H1 (cell line): ENCODE results near the gene PAX7. TPM values are rescaled to one million over a fixed set of nuclear protein-coding genes. Genes with fewer than 3 reads are reported as not detected.

Experiments
- CTCF ChIA-PET: fragments of 300-600 bp; sonication (Branson Sonifier 250); formaldehyde crosslinking; loops from one replicate; lab custom pipeline; 2021; ENCODE audit not compliant: partially characterized antibody; lab: Charles Lee
- POLR2A ChIA-PET: fragments of 300-600 bp; sonication (Branson Sonifier 250); formaldehyde crosslinking; loops from one replicate; lab custom pipeline; 2021; ENCODE audit warnings: inconsistent platforms; ENCODE audit not compliant: partially characterized antibody; lab: Charles Lee
- DNase-seq, 2 experiments: peaks; one replicate each; pipeline versions ENCODE4 v3.0.0 to v3.0.0-alpha.2; 2010 to 2022; ENCODE audit warnings: low spot score in 2 of 2, low read depth in 1 of 2, mixed read lengths in 1 of 2
- FAIRE-seq: peaks from 2 replicates; lab custom pipeline; 2011; peaks lifted over from hg19 to GRCh38; lab: Jason Lieb, UNC
- H2AFZ ChIP-seq: 2 replicates; pipeline ENCODE4 v1.8.1; 2012; ENCODE audit warnings: low read length, inconsistent platforms
- H2AK5ac ChIP-seq: 2 replicates; pipeline ENCODE4 v1.6.1; 2013; ENCODE audit warnings: low read depth, low read length
- H2BK120ac ChIP-seq: replicated peaks from 2 replicates; pipeline ENCODE3; 2013; ENCODE audit warnings: low read depth, low read length, inconsistent platforms
- H2BK12ac ChIP-seq: 2 replicates; pipeline ENCODE4 v1.6.1; 2013; ENCODE audit warnings: low read depth, low read length
- H2BK15ac ChIP-seq: 2 replicates; pipeline ENCODE4 v1.6.1; 2013; ENCODE audit warnings: low read length
- H2BK20ac ChIP-seq: 2 replicates; pipeline ENCODE4 v1.6.1; 2013; ENCODE audit warnings: low read length
- H2BK5ac ChIP-seq: 2 replicates; pipeline ENCODE4 v1.6.1; 2013; ENCODE audit warnings: low read depth, low read length
- H3K14ac ChIP-seq: 2 replicates; pipeline ENCODE4 v1.6.1; 2013; ENCODE audit warnings: inconsistent platforms; ENCODE audit not compliant: insufficient read length
- H3K18ac ChIP-seq: 2 replicates; pipeline ENCODE4 v1.6.1; 2013; ENCODE audit warnings: low read length; ENCODE audit errors: extremely low read depth
- H3K23ac ChIP-seq: 2 replicates; pipeline ENCODE4 v1.6.1; 2013; ENCODE audit warnings: inconsistent platforms; ENCODE audit not compliant: insufficient read length
- H3K23me2 ChIP-seq: 2 replicates; pipeline ENCODE4 v1.6.1; 2013; ENCODE audit warnings: low read depth, low read length
- H3K27ac ChIP-seq: 2 replicates; pipeline ENCODE4 v1.6.1; 2011; ENCODE audit warnings: low read depth, low read length, inconsistent platforms
- H3K27me3 ChIP-seq, 4 experiments: replicated peaks in 1 of 4; 1 replicate in 1 of 4; 2 replicates in 3 of 4; pipeline versions ENCODE4 v1.6.1 to v1.8.1; 2011 to 2013; ENCODE audit warnings: low read length in 3 of 4, mild to moderate bottlenecking in 3 of 4, inconsistent platforms in 2 of 4, mixed read lengths in 2 of 4, moderate library complexity in 1 of 4; ENCODE audit not compliant: control insufficient read depth in 3 of 4, insufficient read depth in 3 of 4; ENCODE audit errors: extremely low read depth in 1 of 4
- H3K36me3 ChIP-seq, 4 experiments: 2 replicates each; pipeline versions ENCODE4 v1.6.1 to v1.8.1; 2011 to 2013; ENCODE audit warnings: mild to moderate bottlenecking in 4 of 4, low read length in 3 of 4, moderate library complexity in 2 of 4, control low read depth in 1 of 4, inconsistent platforms in 1 of 4; ENCODE audit not compliant: insufficient read depth in 4 of 4, control insufficient read depth in 2 of 4
- H3K4ac ChIP-seq: replicated peaks from 2 replicates; pipeline ENCODE3; 2013; ENCODE audit warnings: low read length, low read depth, mixed read lengths, inconsistent platforms; ENCODE audit not compliant: insufficient read length
- H3K4me1 ChIP-seq, 4 experiments: replicated peaks in 1 of 4; 1 replicate in 1 of 4; 2 replicates in 3 of 4; pipeline versions ENCODE4 v1.6.1 to v1.8.1; 2011 to 2013; ENCODE audit warnings: low read length in 3 of 4, inconsistent platforms in 2 of 4, mixed read lengths in 1 of 4; ENCODE audit not compliant: insufficient read depth in 4 of 4, control insufficient read depth in 3 of 4
- H3K4me2 ChIP-seq, 2 experiments: 2 replicates each; pipeline versions ENCODE4 v1.6.1 to v1.8.1; 2011 to 2013; ENCODE audit warnings: low read depth in 2 of 2, low read length in 2 of 2, control low read depth in 1 of 2, inconsistent platforms in 1 of 2, mild to moderate bottlenecking in 1 of 2; ENCODE audit not compliant: insufficient read depth in 1 of 2
- H3K4me3 ChIP-seq, 4 experiments: fragments of 200-600, 300-600 bp in 1 of 4; sonication (generic), shearing (Covaris generic), sonication (Bioruptor Twin) in 1 of 4; 2 replicates each; pipeline versions ENCODE4 v1.5.1 to v1.8.1; 2011 to 2016; ENCODE audit warnings: low read length in 4 of 4, low read depth in 3 of 4, control low read depth in 2 of 4, inconsistent platforms in 2 of 4, mild to moderate bottlenecking in 2 of 4, mixed read lengths in 1 of 4, moderate library complexity in 1 of 4; ENCODE audit not compliant: insufficient read depth in 2 of 4; ENCODE audit errors: extremely low read depth in 1 of 4
- H3K56ac ChIP-seq: replicated peaks from 2 replicates; pipeline ENCODE3; 2013; ENCODE audit warnings: low read depth, mild to moderate bottlenecking, mixed read lengths, low read length, inconsistent platforms; ENCODE audit not compliant: insufficient read length
- H3K79me1 ChIP-seq: 2 replicates; pipeline ENCODE4 v1.6.1; 2013; ENCODE audit warnings: low read depth, low read length, control low read depth
- H3K79me2 ChIP-seq, 2 experiments: 2 replicates each; pipeline versions ENCODE4 v1.6.1 to v1.8.1; 2012 to 2013; ENCODE audit warnings: low read length in 2 of 2, mild to moderate bottlenecking in 2 of 2, inconsistent platforms in 1 of 2; ENCODE audit not compliant: insufficient read depth in 2 of 2, control insufficient read depth in 1 of 2
- H3K9ac ChIP-seq, 4 experiments: replicated peaks in 1 of 4; 1 replicate in 1 of 4; 2 replicates in 3 of 4; pipeline versions ENCODE4 v1.6.1 to v1.8.1; 2011 to 2013; ENCODE audit warnings: low read depth in 3 of 4, low read length in 3 of 4, control low read depth in 2 of 4, mild to moderate bottlenecking in 2 of 4, moderate library complexity in 2 of 4, inconsistent platforms in 1 of 4; ENCODE audit errors: extremely low read depth in 1 of 4
- H3K9me3 ChIP-seq, 2 experiments: 2 replicates each; pipeline versions ENCODE4 v1.6.1 to v1.8.1; 2012 to 2013; ENCODE audit warnings: mild to moderate bottlenecking in 2 of 2, moderate library complexity in 2 of 2, control low read depth in 1 of 2, inconsistent platforms in 1 of 2, low read depth in 1 of 2, low read length in 1 of 2, mixed read lengths in 1 of 2; ENCODE audit not compliant: insufficient read depth in 2 of 2
- H4K20me1 ChIP-seq, 2 experiments: replicated peaks in 1 of 2; 2 replicates each; pipeline versions ENCODE3 to v1.8.1; 2011 to 2013; ENCODE audit warnings: inconsistent platforms in 2 of 2, low read length in 2 of 2, mild to moderate bottlenecking in 1 of 2; ENCODE audit not compliant: insufficient read depth in 2 of 2, control insufficient read depth in 1 of 2
- H4K5ac ChIP-seq: 2 replicates; pipeline ENCODE4 v1.6.1; 2013; ENCODE audit warnings: low read length, low read depth, mixed read lengths, inconsistent platforms; ENCODE audit not compliant: insufficient read length
- H4K8ac ChIP-seq: 2 replicates; pipeline ENCODE4 v1.8.0; 2013; ENCODE audit warnings: mild to moderate bottlenecking, moderate library complexity, low read length, inconsistent platforms; ENCODE audit not compliant: insufficient read depth; ENCODE audit errors: extremely low read depth
- H4K91ac ChIP-seq: replicated peaks from 2 replicates; pipeline ENCODE3; 2013; ENCODE audit warnings: low read length, mixed read lengths, inconsistent platforms; ENCODE audit not compliant: insufficient read length
- CEBPB ChIP-seq: IDR thresholded peaks from 2 replicates; pipeline ENCODE4 v1.6.1; 2012; ENCODE audit warnings: low read depth, low read length
- HDAC2 ChIP-seq, 2 experiments: fragments of 300-600 bp in 1 of 2; sonication (generic) in 1 of 2; IDR thresholded peaks; 2 replicates each; pipeline ENCODE4 v1.6.1; 2011 to 2012; ENCODE audit warnings: low read depth in 2 of 2, low read length in 2 of 2, mild to moderate bottlenecking in 2 of 2, moderate library complexity in 2 of 2, borderline replicate concordance in 1 of 2, inconsistent platforms in 1 of 2
- HDAC6 ChIP-seq: IDR thresholded peaks from one replicate; pipeline ENCODE4 v1.7.1; 2012; ENCODE audit warnings: low read depth, mild to moderate bottlenecking, inconsistent platforms, low read length, moderate library complexity
- KDM1A ChIP-seq: fragments of 200-600, 300-600 bp; sonication (generic); IDR thresholded peaks from 2 replicates; pipeline ENCODE4 v1.7.1; 2016; ENCODE audit warnings: mild to moderate bottlenecking, low read length, borderline replicate concordance
- RBBP5 ChIP-seq: IDR thresholded peaks from 2 replicates; pipeline ENCODE4 v1.7.1; 2012; ENCODE audit warnings: low read depth, mild to moderate bottlenecking, inconsistent platforms, low read length, moderate library complexity, borderline replicate concordance
- SIN3A ChIP-seq, 2 experiments: IDR thresholded peaks in 1 of 2; conservative IDR thresholded peaks in 1 of 2; 2 replicates each; pipeline ENCODE4 v1.6.1; 2011 to 2012; ENCODE audit warnings: low read length in 2 of 2, improper control_type of control experiment in 1 of 2, low read depth in 1 of 2, mild to moderate bottlenecking in 1 of 2
- SIRT6 ChIP-seq: IDR thresholded peaks from one replicate; pipeline ENCODE4 v1.7.1; 2012; ENCODE audit warnings: low read length, inconsistent platforms
- TAF1 ChIP-seq: IDR thresholded peaks from 2 replicates; pipeline ENCODE4 v1.6.1; 2011; ENCODE audit warnings: mild to moderate bottlenecking, low read depth, low read length
- whole genome bisulfite sequencing, 2 experiments: shearing (Covaris generic) in 1 of 2; methylation state at CpG; one replicate each; pipeline versions ENCODE4 v1.1.6 to v1.1.7; 2013 to 2015; ENCODE audit warnings: low lambda C conversion rate in 2 of 2, mixed read lengths in 2 of 2, inconsistent platforms in 1 of 2, low coverage in 1 of 2, missing lambda C conversion rate in 1 of 2; ENCODE audit not compliant: insufficient replicate concordance in 2 of 2, insufficient coverage in 1 of 2, insufficient read length in 1 of 2; ENCODE audit errors: extremely low coverage in 1 of 2, missing lambda C conversion rate in 1 of 2; 5-methylcytosine and 5-hydroxymethylcytosine counted together
- polyA plus RNA-seq, 7 experiments: library from polyadenylated mRNA; depleted of rRNA in 3 of 7; stranded (reverse) in 5 of 7; unstranded in 2 of 7; fragments of >200 nt in 5 of 7; fragments of 200-250 nt in 2 of 7; gene quantifications; 1 replicate in 5 of 7; 2 replicates in 1 of 7; 4 replicates in 1 of 7; pipeline versions ENCODE4 v1.2.1 to v1.2.3, GENCODE V29; 2011 to 2013; ENCODE audit warnings: missing spikeins in 2 of 7, mixed read lengths in 2 of 7
- total RNA-seq: library from RNA; stranded (reverse); fragmentation: NEBNext Ultra II Directional; extraction: Animal tissue kit (Norgen Biotek cat#: 25700); gene quantifications from 2 replicates; pipeline ENCODE4 v1.2.1, GENCODE V29; 2021

The PAX7 gene
- total and polyA plus RNA-seq, 2 of the 8 experiments (the other 6 are each of a cell fraction or from before 2014, with no cell fraction given) = not detected

- no peak overlapping the region for H4K5ac ChIP-seq
- H2AFZ ChIP-seq = no peak overlapping the region
- H3K4me3 ChIP-seq = no peak overlapping the region
- no peaks in the 10 kb centered on the region for H3K79me1 ChIP-seq
- ChIA-PET CTCF (interaction anchor here (4.1 kb wide), 1 partner anchor 23 kb away, joined by 19 read pairs; no protein-coding TSS in a partner anchor), POLR2A (no interaction called here)
- FAIRE-seq (no peak), DNase-seq (no peak)
- TF ChIP-seq CEBPB (no peak), SIN3A (conservative IDR thresholded peaks at IDR 0.05 in 1 of 2, IDR thresholded peaks at IDR 0.05 in 1 of 2; ENCODE audit: low read depth in 1 of 2, low read length in 2 of 2) (no peak), KDM1A (no peak), RBBP5 (no peak), HDAC2 (IDR thresholded peaks at IDR 0.05; ENCODE audit: borderline replicate concordance in 1 of 2, low read depth in 2 of 2, low read length in 2 of 2) (no peak), HDAC6 (no peak), TAF1 (no peak), SIRT6 (no peak)
- H4K20me1 ChIP-seq = peaks cover 0 to 2% of the 10 kb centered on the region in 2 experiments
- H2BK5ac ChIP-seq = no peak overlapping the region
- no peak overlapping the region for H3K27ac ChIP-seq
- no peaks in the 10 kb centered on the region for H3K4me1 ChIP-seq
- no peak overlapping the region for H2BK12ac ChIP-seq
- H2BK15ac ChIP-seq = no peak overlapping the region
- H3K14ac ChIP-seq = no peak overlapping the region
- H3K4me2 ChIP-seq = no peak overlapping the region
- H4K8ac ChIP-seq = no peak overlapping the region
- no peak overlapping the region for H4K91ac ChIP-seq
- H3K4ac ChIP-seq = no peak overlapping the region
- no peak overlapping the region for H3K56ac ChIP-seq
- H3K23me2 ChIP-seq = no peaks in the 10 kb centered on the region
- no peak overlapping the region for H3K23ac ChIP-seq
- H3K18ac ChIP-seq = no peak overlapping the region
- no peaks in the 10 kb centered on the region for H3K79me2 ChIP-seq
- H2AK5ac ChIP-seq = no peak overlapping the region
- no peak overlapping the region for H2BK20ac ChIP-seq
- H3K36me3 ChIP-seq = no peaks in the 10 kb centered on the region
- H3K9me3 ChIP-seq = no peaks in the 10 kb centered on the region
- peaks cover 0 to 2% (median 0%) of the 10 kb centered on the region in 4 experiments; a peak in 4 of 7 replicates for H3K27me3 ChIP-seq
- H2BK120ac ChIP-seq = no peak overlapping the region
- no peak overlapping the region for H3K9ac ChIP-seq
- WGBS, 2 experiments = 88% methylated on average over 2 of the region's 2 CpGs; no CpG with 5 or more reads in 1 of the 2 experiments
Observed at GRCh38 chr1:18766328-18766727, 135.7 kb downstream of the PAX7 start.
